ENCODE results near the gene RAB11A. TPM values are rescaled to one million over a fixed set of nuclear protein-coding genes. Genes with fewer than 3 reads are reported as not detected.

The RAB11A gene
- total and polyA plus RNA-seq, 2 of the 13 experiments (the other 11 are each of a cell fraction or from before 2014, with no cell fraction given) = 161 to 162 TPM

GRCh38 chr15:65869126-65869953 lies at the start of gene RAB11A (continued):
- TF ChIP-seq TAF15 (IDR thresholded peaks at IDR 0.05; ENCODE audit: low read depth, low read length, poor library complexity, severe bottlenecking) = peak; percentile 92
- TF ChIP-seq GATAD2A (CRISPR knock-in tag; IDR thresholded peaks at IDR 0.05) = peak; percentile 35
- no peak for TF ChIP-seq NR2F2 (IDR thresholded peaks at IDR 0.05; ENCODE audit: borderline replicate concordance, low read depth)
- 0 out of 2 replicates have a peak, but pooled peaks have one; percentile 45 for TF ChIP-seq FIP1L1 (IDR thresholded peaks at IDR 0.05; ENCODE audit: borderline replicate concordance, insufficient read depth, low read depth, low read length)
- peak; percentile 87 for TF ChIP-seq KDM2A (CRISPR knock-in tag; IDR thresholded peaks at IDR 0.05; ENCODE audit: borderline replicate concordance, low read depth)
- TF ChIP-seq, protein P1, sequence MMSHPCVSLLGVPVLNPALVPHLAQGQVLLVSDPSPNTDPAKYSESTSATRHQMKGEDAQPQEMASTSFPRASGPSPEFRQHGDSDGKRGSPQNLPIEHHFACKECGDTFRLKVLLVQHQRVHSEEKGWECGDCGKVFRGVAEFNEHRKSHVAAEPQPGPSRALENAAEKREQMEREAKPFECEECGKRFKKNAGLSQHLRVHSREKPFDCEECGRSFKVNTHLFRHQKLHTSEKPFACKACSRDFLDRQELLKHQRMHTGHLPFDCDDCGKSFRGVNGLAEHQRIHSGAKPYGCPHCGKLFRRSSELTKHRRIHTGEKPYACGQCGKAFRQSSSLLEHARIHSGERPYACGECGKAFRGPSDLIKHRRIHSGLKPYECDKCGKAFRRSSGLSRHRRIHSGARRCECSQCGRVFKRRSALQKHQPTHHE (CRISPR knock-in tag; IDR thresholded peaks at IDR 0.05; ENCODE audit: borderline replicate concordance) = peak; percentile 82; the same call in 1 of the 2 replicates
- TF ChIP-seq ZNF761 (CRISPR knock-in tag; conservative IDR thresholded peaks at IDR 0.05) = peak; percentile 77
- TF ChIP-seq IRF2 (CRISPR knock-in tag; IDR thresholded peaks at IDR 0.05) = peak; percentile 58; the same call in 1 of the 2 replicates
- TF ChIP-seq CENPT (CRISPR knock-in tag; IDR thresholded peaks at IDR 0.05; ENCODE audit: low read depth) = peak; percentile 71
- TF ChIP-seq ETV6 (CRISPR knock-in tag; conservative IDR thresholded peaks at IDR 0.05) = peak; percentile 64; the same call in 1 of the 2 replicates
- peak; percentile 99 for TF ChIP-seq GABPB1 (CRISPR knock-in tag; IDR thresholded peaks at IDR 0.05)
- 0 out of 2 replicates have a peak, but pooled peaks have one; percentile 0 for TF ChIP-seq ZNF646 (CRISPR knock-in tag; IDR thresholded peaks at IDR 0.05)
- TF ChIP-seq ZNF337 (CRISPR knock-in tag; IDR thresholded peaks at IDR 0.05; ENCODE audit: borderline replicate concordance, low read depth) = 0 out of 2 replicates have a peak, but pooled peaks have one; percentile 41
- TF ChIP-seq, protein P2, sequence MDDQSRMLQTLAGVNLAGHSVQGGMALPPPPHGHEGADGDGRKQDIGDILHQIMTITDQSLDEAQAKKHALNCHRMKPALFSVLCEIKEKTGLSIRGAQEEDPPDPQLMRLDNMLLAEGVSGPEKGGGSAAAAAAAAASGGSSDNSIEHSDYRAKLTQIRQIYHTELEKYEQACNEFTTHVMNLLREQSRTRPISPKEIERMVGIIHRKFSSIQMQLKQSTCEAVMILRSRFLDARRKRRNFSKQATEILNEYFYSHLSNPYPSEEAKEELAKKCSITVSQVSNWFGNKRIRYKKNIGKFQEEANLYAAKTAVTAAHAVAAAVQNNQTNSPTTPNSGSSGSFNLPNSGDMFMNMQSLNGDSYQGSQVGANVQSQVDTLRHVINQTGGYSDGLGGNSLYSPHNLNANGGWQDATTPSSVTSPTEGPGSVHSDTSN (CRISPR knock-in tag; IDR thresholded peaks at IDR 0.05; ENCODE audit: borderline replicate concordance) = 0 out of 2 replicates have a peak, but pooled peaks have one; percentile 28
- no peak for TF ChIP-seq ZNF282 (IDR thresholded peaks at IDR 0.05; ENCODE audit: partially characterized antibody)

Measured in HepG2 (cell line).